ENCODE measurements around the gene IFNG.

The IFNG gene

DNA sequence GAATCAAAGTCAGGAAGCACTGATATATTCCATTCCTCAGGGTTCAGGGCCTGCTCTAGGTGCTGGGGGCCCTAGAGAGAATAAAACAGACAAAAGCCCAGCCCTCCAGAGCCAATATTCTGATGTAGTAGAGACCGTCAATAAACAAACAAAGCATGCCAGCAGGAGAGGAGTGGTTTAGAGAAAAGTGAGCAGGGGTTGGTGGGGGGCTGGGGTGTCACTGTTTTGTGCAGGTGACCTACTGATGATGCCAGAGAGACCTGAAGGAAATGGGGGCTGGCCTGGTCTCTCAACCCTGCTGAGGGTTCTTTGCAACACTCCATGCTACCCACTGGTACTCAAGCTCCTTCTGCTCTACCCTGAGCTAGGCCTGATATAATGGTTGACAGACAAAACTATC, 39.6 kb upstream of the IFNG start:
- Histone ChIP-seq H3K4me3 (ENCODE audit: low read depth, low read length) (no peak overlapping the region), H3K36me3 (no peaks in the 10 kb centered on the region), H3K4me1 (no peaks in the 10 kb centered on the region), H3K27me3 (no peaks in the 10 kb centered on the region; the same call in 1 of the 2 replicates), H3K9me3 (no peaks in the 10 kb centered on the region)
- DNase-seq = no peak
- TF ChIP-seq, protein P1, sequence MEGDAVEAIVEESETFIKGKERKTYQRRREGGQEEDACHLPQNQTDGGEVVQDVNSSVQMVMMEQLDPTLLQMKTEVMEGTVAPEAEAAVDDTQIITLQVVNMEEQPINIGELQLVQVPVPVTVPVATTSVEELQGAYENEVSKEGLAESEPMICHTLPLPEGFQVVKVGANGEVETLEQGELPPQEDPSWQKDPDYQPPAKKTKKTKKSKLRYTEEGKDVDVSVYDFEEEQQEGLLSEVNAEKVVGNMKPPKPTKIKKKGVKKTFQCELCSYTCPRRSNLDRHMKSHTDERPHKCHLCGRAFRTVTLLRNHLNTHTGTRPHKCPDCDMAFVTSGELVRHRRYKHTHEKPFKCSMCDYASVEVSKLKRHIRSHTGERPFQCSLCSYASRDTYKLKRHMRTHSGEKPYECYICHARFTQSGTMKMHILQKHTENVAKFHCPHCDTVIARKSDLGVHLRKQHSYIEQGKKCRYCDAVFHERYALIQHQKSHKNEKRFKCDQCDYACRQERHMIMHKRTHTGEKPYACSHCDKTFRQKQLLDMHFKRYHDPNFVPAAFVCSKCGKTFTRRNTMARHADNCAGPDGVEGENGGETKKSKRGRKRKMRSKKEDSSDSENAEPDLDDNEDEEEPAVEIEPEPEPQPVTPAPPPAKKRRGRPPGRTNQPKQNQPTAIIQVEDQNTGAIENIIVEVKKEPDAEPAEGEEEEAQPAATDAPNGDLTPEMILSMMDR (IDR thresholded peaks at IDR 0.05; ENCODE audit: low read depth, low read length) = no peak

DNA sequence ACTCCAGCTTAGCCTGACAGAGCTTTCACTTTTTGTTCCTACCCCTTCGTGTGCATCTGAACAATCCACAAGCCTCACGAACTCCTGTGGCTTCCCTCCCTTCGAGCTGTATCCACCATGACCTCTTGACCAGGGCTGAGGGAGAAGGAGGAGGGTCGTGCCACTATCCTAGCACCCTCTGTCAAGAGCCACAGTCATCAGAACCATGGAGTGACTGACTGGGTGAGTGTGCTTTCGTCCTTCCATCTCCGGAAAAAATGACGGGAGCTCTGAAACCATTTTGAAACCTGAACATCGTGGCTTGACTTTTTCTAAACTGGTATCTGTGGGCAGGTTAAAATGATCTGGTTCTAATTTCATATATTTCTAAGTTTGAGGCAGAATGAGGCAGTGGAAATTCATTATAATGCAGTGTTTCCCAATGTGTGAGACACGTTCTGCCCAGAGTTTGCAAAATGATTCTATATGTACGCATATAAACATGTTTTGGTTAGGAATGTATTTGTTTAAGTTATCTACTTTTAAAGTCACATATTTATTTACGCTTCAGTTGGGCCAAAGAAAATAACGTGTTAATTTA, 39.1 kb upstream of the IFNG start:
- H3K36me3 ChIP-seq = no peaks in the 10 kb centered on the region
- no peak overlapping the region for H3K4me3 ChIP-seq (ENCODE audit: low read depth, low read length)
- H3K4me1 ChIP-seq = no peaks in the 10 kb centered on the region
- no peaks in the 10 kb centered on the region for H3K9me3 ChIP-seq
- TF ChIP-seq, protein P1 (IDR thresholded peaks at IDR 0.05; ENCODE audit: low read depth, low read length) = no peak
- no peaks in the 10 kb centered on the region; the same call in 1 of the 2 replicates for H3K27me3 ChIP-seq
- no peak for DNase-seq

DNA sequence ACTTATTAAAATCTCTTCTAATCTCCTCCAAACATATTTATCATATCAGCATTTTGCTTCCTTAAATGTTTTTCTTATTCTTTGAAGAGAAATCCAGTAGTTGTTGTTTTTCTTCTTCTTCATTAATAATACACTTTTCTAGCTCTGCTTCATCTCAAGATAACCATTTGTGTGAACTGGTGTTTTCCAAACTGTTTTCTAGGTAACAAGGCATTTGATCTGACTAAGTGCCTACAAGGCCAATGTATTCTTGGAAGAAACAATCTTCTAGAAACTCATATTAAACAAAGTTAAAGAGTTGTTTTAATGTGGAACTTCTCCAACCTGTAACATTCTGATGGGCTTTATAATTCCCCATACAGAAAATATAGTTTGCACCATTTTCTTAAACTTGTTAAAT, 30.8 kb upstream of the IFNG start:
- H3K27me3 ChIP-seq = peaks cover 19% of the 10 kb centered on the region

DNA sequence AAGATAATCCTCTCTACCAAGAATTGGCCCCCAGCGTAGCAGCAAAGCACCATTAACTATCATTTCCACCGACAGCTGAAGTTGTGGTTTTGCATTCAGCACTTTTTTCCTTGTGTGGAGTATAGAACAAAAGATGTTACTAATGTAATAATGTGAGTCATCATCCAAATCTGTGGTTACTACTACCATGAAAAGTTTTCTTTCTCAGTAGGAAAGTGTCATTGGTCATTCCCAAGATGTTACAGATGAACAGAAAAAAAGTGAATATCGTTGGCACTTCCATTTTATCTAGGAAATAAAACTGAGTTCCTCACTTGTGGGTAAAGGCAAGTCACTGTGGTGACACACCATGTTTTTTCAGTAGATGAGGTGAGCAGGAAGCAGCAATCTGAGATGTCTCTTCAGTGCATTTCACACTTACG, 30.3 kb upstream of the IFNG start:
- peaks cover 19% of the 10 kb centered on the region for H3K27me3 ChIP-seq

More for the DNA sequence above, 30.8 kb upstream of the IFNG start:
- Histone ChIP-seq H3K4me3 (ENCODE audit: low read depth, low read length) (no peak overlapping the region), H3K36me3 (no peaks in the 10 kb centered on the region), H3K4me1 (no peaks in the 10 kb centered on the region), H3K9me3 (no peaks in the 10 kb centered on the region)
- DNase-seq = no peak
- TF ChIP-seq, protein P1 (IDR thresholded peaks at IDR 0.05; ENCODE audit: low read depth, low read length) = no peak

DNA sequence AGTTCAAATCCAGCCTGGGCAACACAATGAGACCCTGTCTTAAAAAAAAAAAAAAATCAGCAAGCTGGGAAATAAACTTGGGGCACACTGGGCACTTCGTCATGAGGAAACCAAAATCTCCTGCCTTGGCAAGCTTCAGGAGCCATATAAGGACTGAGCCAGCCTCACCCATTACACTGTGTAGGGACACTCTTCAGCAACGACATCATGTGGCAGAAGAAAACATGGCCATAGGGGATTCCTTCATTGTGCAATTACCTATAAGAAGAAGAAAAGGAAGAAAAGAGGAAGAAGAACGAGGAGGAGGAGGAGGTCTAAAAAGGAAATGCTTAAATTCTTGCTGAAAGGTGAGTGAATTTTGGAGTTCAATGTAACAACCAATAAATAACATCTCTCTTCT, 26.1 kb upstream of the IFNG start:
- TF ChIP-seq, protein P1 (IDR thresholded peaks at IDR 0.05; ENCODE audit: low read depth, low read length) = no peak
- no peaks in the 10 kb centered on the region for H3K36me3 ChIP-seq
- H3K4me1 ChIP-seq = no peaks in the 10 kb centered on the region
- no peaks in the 10 kb centered on the region for H3K9me3 ChIP-seq
- no peak for DNase-seq
- H3K4me3 ChIP-seq (ENCODE audit: low read depth, low read length) = no peak overlapping the region
- H3K27me3 ChIP-seq = peaks cover 16% of the 10 kb centered on the region

More for the DNA sequence above, 30.3 kb upstream of the IFNG start:
- no peak for DNase-seq
- Histone ChIP-seq H3K9me3 (no peaks in the 10 kb centered on the region), H3K4me1 (no peaks in the 10 kb centered on the region), H3K4me3 (ENCODE audit: low read depth, low read length) (no peak overlapping the region), H3K36me3 (no peaks in the 10 kb centered on the region)
- TF ChIP-seq, protein P1 (IDR thresholded peaks at IDR 0.05; ENCODE audit: low read depth, low read length) = no peak

DNA sequence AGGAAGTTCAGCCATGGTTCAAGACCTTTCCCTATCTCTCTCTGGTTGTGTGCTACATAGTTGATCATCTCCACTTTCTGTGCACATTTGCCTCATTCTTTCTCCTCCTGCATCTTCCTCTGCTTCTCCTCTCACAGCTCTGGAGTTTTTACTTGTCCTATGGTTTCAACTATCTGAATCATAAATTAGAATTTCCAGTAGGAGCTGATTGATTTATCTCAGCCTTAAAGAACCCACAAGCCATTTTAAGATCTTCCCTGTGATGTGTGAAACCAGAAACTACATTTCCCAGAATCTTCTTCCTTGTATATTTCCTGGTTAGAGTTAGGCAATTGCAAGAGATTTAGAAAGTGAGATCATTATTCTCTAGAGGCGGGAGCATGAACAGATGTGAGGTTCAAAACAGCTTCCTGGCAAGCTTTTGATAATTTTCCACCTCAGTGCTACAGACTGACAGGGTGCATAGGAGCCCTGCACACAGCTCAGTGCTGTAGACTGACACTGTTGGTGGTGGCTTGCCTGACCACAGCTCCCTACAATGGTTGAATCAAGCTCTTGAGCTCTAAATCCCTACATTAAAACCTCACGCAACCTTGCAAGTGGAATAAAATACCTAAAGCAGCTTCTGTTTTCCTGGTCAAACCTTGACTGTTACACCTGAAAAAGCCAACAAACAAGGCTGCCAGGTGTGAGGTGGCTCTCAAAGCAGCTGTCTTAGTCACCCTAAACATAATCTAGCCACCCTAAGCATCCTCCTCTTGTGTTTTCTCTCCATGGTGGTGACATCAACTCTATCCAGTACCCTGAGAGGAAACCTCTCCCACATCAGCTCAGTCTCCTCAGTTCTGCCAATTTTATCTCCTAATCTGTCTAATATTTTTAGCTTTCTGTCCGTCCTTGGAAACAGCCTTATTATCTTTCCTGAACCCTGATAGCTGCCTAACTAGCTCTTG, 21.5 kb upstream of the IFNG start:
- Histone ChIP-seq H3K4me1 (no peaks in the 10 kb centered on the region), H3K9me3 (no peaks in the 10 kb centered on the region), H3K4me3 (ENCODE audit: low read depth, low read length) (no peak overlapping the region), H3K36me3 (no peaks in the 10 kb centered on the region), H3K27me3 (peaks cover 1% of the 10 kb centered on the region)
- TF ChIP-seq, protein P1 (IDR thresholded peaks at IDR 0.05; ENCODE audit: low read depth, low read length) = no peak
- no peak for DNase-seq

Data from BE2C (cell line).